K562 (cell line): Measurements from ENCODE around the gene CCDC127.

Source experiments
- CTCF ChIP-seq, 3 experiments: IDR thresholded peaks in 2 of 3; conservative IDR thresholded peaks in 1 of 3; 2 replicates each; pipeline ENCODE4 v1.5.1; 2011 to 2012; ENCODE audit warnings: low read length in 3 of 3, mild to moderate bottlenecking in 3 of 3, control low read depth in 2 of 3, improper control_type of control experiment in 1 of 3, inconsistent platforms in 1 of 3, low read depth in 1 of 3, mixed read lengths in 1 of 3, moderate library complexity in 1 of 3; ENCODE audit not compliant: insufficient read depth in 2 of 3
- MCM3 ChIP-seq: fragments of 450-650 bp; IDR thresholded peaks from 2 replicates; pipeline ENCODE4 v1.6.1; 2016
- ZNF699 ChIP-seq: fragments of 250-450 bp; sonication (Bioruptor Pico); IDR thresholded peaks from 2 replicates; pipeline ENCODE4 v1.8.0; 2021; ENCODE audit warnings: mild to moderate bottlenecking, moderate library complexity; ENCODE audit not compliant: insufficient replicate concordance
- ZZZ3 ChIP-seq: fragments of 450-650 bp; IDR thresholded peaks from 2 replicates; pipeline ENCODE4 v1.6.1; 2016; ENCODE audit warnings: antibody characterized with exemption, mild to moderate bottlenecking, moderate library complexity

DNA sequence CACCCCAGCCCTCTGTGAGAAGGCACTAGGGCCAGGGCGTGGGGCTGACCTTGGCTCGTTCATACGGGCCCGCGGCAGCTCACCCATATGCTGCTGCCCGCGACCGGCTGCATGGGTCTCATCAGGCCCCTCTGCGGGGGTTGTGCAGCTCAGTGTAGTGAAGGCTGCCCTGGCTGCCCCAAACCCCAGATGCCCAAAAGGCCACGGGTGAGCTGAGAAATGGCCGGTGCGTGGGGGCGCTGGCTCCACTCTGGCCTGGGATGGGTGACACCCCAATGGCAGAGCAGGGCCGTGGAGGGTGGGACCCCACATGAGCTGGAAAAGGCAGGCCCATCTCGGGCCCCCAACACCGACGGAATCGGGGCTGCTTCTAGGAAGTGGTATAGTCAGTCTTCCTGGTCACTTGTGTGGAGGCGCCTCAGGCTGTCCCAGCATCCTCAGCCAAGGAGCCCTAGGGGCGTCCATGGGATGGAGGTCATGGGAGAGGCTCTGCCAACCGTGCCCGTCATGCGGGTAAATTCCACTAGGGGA lies 46.1 kb downstream of the CCDC127 start:
- no peak for TF ChIP-seq MCM3
- TF ChIP-seq CTCF (IDR thresholded peaks at IDR 0.05 in 2 of 3, conservative IDR thresholded peaks at IDR 0.05 in 1 of 3; ENCODE audit: insufficient read depth in 2 of 3, low read depth in 1 of 3, low read length in 3 of 3): no peak
- no peak for TF ChIP-seq ZNF699
- TF ChIP-seq ZZZ3: no peak
